ENCODE measurements around the gene TAS2R31.

The TAS2R31 gene

DNA sequence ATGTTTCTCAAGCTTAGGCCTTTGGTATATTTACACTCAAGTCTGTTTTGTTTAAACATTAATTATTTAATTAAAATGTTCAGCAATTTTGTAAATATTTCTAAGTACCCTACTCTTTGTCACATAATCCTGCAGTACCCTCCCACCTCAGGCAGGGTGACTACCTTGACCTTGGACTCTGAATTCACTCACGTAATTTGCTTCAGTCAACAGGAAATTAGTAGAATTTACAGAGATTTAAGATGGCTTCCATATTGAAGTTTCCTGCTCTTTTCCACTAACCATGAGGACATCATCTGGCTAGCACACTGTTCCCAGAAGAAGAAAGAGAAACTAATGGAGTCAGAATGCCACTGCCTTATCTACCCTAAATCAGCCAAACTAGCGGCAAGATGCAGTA lies 7.8 kb downstream of the TAS2R31 start:
- TF ChIP-seq, protein P1, sequence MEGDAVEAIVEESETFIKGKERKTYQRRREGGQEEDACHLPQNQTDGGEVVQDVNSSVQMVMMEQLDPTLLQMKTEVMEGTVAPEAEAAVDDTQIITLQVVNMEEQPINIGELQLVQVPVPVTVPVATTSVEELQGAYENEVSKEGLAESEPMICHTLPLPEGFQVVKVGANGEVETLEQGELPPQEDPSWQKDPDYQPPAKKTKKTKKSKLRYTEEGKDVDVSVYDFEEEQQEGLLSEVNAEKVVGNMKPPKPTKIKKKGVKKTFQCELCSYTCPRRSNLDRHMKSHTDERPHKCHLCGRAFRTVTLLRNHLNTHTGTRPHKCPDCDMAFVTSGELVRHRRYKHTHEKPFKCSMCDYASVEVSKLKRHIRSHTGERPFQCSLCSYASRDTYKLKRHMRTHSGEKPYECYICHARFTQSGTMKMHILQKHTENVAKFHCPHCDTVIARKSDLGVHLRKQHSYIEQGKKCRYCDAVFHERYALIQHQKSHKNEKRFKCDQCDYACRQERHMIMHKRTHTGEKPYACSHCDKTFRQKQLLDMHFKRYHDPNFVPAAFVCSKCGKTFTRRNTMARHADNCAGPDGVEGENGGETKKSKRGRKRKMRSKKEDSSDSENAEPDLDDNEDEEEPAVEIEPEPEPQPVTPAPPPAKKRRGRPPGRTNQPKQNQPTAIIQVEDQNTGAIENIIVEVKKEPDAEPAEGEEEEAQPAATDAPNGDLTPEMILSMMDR (conservative IDR thresholded peaks at IDR 0.05) = no peak
- no peak overlapping the region for H3K27ac ChIP-seq

DNA sequence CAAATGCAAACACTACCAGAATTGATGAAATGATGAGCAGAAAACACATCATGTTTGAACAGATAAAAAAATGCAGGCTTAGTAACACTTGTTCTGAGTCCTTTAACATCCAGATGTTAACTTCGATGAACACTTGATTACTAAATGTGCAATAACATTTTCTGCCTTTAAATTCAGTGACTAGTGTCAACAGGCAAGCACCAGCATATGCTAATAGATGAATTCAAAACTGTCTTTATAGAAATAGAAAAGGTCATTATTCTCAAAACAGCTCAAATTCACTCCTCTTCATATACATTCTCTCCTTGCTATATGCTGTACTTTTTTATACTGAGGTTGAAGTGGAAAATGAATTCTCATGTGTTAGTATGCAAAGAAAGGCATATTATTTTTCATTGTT lies 8.7 kb downstream of the TAS2R31 start, which contains the start of gene TAS2R19:
TSS of gene TAS2R19 (minus strand) at position 101 of the 400 bp plus-strand sequence. CDS start at position 52, 49 bp downstream.
- TF ChIP-seq, protein P1 (conservative IDR thresholded peaks at IDR 0.05) = no peak
- H3K27ac ChIP-seq = no peak within 1 kb of the TSS

DNA sequence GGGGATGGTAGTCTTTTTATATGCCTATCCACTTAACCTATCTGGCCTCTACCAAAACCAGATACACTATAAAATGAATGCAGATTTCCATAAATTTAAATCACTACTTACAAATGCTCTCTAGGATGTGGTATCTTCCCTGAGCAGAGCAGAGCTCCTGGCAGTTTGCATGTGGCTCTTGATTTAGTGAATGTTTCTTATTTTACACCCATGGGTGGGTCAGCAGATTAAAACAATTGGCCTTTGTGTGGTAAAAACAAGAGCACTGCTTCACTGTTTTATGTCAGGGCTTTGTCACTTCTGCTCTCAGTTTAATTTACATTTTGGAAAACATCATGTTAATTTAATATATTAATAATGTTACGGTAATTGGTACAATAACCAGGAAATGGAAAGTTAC lies 14.3 kb downstream of the TAS2R31 start:
- TF ChIP-seq, protein P1 (conservative IDR thresholded peaks at IDR 0.05) = no peak
- no peak overlapping the region for H3K27ac ChIP-seq

DNA sequence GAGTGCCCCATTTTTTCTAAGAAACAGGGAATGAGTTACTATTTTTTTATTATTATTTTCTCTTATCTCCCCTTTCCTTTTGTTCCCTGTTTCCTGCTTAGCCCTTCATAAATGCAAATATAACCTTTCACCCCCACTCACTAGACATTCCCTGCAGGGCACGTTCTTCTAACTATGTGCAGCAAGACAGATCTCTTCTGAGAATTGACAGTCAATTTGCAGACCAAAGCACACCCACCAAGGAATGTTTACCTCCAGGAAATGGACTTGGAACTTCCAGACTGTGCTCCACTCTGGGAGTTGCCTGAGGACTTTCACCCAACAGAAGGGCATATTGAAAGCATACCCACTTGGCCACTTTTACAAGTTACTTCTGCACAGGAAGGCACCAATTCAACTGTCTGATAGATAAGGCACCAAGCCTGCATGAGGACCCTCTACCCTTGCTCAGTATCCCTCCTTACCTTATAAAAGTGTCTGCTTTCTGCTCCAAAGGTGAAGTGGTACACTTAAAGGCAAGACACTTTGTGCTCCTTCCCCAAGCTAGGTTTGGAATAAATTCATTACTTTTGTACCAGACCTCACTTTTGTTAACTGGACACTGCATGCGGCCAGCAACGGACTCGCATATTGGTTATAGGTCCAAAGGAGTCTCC lies 15.3 kb downstream of the TAS2R31 start:
- no peak overlapping the region for H3K27ac ChIP-seq
- TF ChIP-seq, protein P1 (conservative IDR thresholded peaks at IDR 0.05) = no peak

DNA sequence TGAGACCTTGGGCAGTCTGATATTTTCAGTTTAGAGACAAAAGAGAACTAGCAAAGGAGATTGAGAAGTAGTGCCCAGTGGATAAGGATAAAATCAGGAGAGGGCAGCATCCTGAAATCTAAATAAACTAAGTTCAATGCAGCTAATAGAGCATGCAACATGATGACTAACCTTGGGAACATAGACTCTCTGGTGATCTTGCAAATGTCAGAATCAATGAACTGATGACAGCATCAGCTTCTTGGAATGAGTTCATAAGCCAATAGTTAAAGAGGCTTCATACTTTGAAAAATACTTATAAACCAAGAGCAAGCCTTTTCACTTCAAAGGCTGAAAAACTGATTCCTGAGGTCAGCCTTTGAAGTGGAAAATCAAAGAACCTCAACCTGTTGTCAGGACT lies 17.0 kb downstream of the TAS2R31 start:
- H3K27ac ChIP-seq = no peak overlapping the region
- TF ChIP-seq, protein P1 (conservative IDR thresholded peaks at IDR 0.05) = no peak

DNA sequence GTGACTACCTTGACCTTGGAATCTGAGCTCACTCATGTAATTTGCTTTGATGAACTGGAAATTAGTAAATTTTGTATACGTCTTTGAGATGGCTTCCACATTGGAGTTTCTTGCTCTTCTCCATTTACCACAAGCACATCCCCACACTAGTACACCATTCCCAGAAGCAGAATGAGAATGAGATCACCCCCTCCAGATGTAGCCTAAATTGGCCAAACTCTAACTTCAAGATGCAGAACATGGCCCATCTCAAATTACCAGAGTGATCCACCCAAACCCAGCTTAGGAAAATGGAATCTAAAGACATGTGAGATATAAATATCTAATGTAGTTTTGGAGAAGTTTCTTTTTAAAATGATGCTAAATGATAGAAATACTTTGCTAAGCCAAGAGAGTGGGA lies 23.6 kb downstream of the TAS2R31 start:
- TF ChIP-seq, protein P1 (conservative IDR thresholded peaks at IDR 0.05) = no peak
- H3K27ac ChIP-seq = no peak overlapping the region

DNA sequence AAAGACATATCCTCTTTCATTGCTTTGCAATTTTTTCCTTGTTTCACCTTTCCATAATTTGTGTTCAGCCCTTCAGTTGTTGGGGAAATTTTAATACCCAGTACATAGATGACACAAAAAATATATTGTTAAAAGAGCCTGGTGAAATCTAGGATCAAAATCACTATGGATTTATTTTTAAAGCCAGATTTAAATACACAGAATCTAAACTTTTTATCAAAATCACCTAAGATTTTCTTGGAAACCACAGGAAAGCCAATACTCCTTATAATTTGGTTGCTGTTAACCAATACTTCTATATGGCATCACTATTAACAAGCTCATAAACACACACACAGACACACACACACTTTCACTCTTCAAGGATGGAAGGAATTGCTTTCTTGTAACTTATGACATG lies 33.0 kb downstream of the TAS2R31 start, which contains the start of gene TAS2R20:
TSS of gene TAS2R20 (minus strand) at position 101 of the 400 bp plus-strand sequence. CDS start 429 bp downstream, outside the sequence.
- TF ChIP-seq, protein P1 (conservative IDR thresholded peaks at IDR 0.05) = no peak
- H3K27ac ChIP-seq = no peak within 1 kb of the TSS

All from VCaP (cell line).